ENCODE data around the gene SPANXN4.
A peak's percentile ranks its signal among the peaks of the same experiment; 100 is the strongest.

The SPANXN4 gene

GRCh38 chrX:143081231-143081630, 55.5 kb downstream of the SPANXN4 start:
- no peak overlapping the region for H2AFZ ChIP-seq (ENCODE audit: low read depth)
- H3K4me3 ChIP-seq (IDR thresholded peaks at IDR 0.05; ENCODE audit: insufficient read depth, low read depth, low read length): no peak overlapping the region
- peaks cover 33% of the 10 kb centered on the region for H3K4me1 ChIP-seq (ENCODE audit: low read depth, poor library complexity, severe bottlenecking)
- H4K20me1 ChIP-seq (ENCODE audit: insufficient read depth): no peaks in the 10 kb centered on the region
- no peaks in the 10 kb centered on the region for H3K27me3 ChIP-seq (ENCODE audit: insufficient read depth, low read depth)
- H3K9ac ChIP-seq: no peak overlapping the region
- TF ChIP-seq CTCF (conservative IDR thresholded peaks at IDR 0.05; ENCODE audit: low read depth, low read length): no peak
- peak overlapping the region; percentile 66 for H3K4me2 ChIP-seq
- no peaks in the 10 kb centered on the region for H3K36me3 ChIP-seq (ENCODE audit: insufficient read depth)
- peak overlapping the region; percentile 27; the same call in 1 of the 2 replicates for H3K27ac ChIP-seq
- H3K79me2 ChIP-seq (ENCODE audit: insufficient read depth, low read depth): no peaks in the 10 kb centered on the region

- Histone ChIP-seq H4K20me1 (ENCODE audit: insufficient read depth) (no peaks in the 10 kb centered on the region), H3K79me2 (ENCODE audit: insufficient read depth, low read depth) (no peaks in the 10 kb centered on the region), H3K36me3 (ENCODE audit: insufficient read depth) (no peaks in the 10 kb centered on the region), H3K27ac (peak overlapping the region; percentile 69), H3K4me2 (peak overlapping the region; percentile 66), H2AFZ (ENCODE audit: low read depth) (peak overlapping the region; percentile 41; the same call in 1 of the 2 replicates), H3K4me1 (ENCODE audit: low read depth, poor library complexity, severe bottlenecking) (peaks cover 33% of the 10 kb centered on the region), H3K4me3 (IDR thresholded peaks at IDR 0.05; ENCODE audit: insufficient read depth, low read depth, low read length) (no peak overlapping the region), H3K27me3 (ENCODE audit: insufficient read depth, low read depth) (no peaks in the 10 kb centered on the region), H3K9ac (peak overlapping the region; percentile 22; the same call in 1 of the 2 replicates)
- TF ChIP-seq CTCF (conservative IDR thresholded peaks at IDR 0.05; ENCODE audit: low read depth, low read length): no peak
These were observed 56.8 kb downstream of the SPANXN4 start for GRCh38 chrX:143082537-143082936.

Measured in KMS-11 (cell line).